ENCODE measurements around the gene SMIM21.

- TF ChIP-seq CTCF (IDR thresholded peaks at IDR 0.05), result no peak
- TF ChIP-seq POLR2A (IDR thresholded peaks at IDR 0.05), result no peak
Measured at GRCh38 chr18:75364512-75365253, 62.8 kb downstream of the SMIM21 start.
